ENCODE measurements around the gene ELMO1. TPM values are rescaled to one million over a fixed set of nuclear protein-coding genes. Genes with fewer than 3 reads are reported as not detected.

The ELMO1 gene
- total and polyA plus RNA-seq, 4 donors: 6.7 to 51.5 (median 14.8) TPM

DNA sequence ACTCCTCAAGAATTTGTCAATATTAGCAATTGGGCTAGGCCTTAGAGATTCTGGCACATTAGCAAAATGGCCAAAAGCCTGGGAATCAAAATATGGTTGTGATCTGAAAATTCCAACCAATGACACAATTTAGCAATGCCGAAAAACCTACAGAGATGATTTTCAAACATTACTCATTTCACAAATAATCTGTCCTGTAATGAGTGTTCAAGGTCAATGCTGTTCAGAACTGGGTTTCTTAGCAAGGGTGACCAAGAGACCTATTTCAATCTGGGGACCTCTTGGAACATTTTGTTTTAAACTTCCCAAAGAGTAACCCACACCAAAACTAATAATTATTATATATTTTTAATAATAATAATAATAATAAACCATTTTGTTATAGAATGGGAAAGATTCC, 24.1 kb downstream of the ELMO1 start:
- Histone ChIP-seq H3K9me3 (ENCODE audit: control insufficient read depth in 4 of 4, low read length in 3 of 4) (no peaks in the 10 kb centered on the region), H3K36me3 (ENCODE audit: control insufficient read depth in 4 of 4, insufficient read depth in 3 of 4, low read depth in 1 of 4, low read length in 3 of 4) (peaks cover 0 to 4% (median 0%) of the 10 kb centered on the region in 4 donors), H3K27me3 (ENCODE audit: control insufficient read depth in 4 of 4, insufficient read depth in 4 of 4, low read length in 3 of 4) (no peaks in the 10 kb centered on the region), H3K4me3 (ENCODE audit: low read depth in 1 of 3, low read length in 3 of 3) (no peak overlapping the region), H3K4me1 (ENCODE audit: control insufficient read depth in 4 of 4, insufficient read depth in 4 of 4, low read length in 3 of 4) (peaks cover 2 to 36% (median 13%) of the 10 kb centered on the region in 4 donors), H3K9ac (ENCODE audit: low read depth in 1 of 2, low read length in 2 of 2) (no peak overlapping the region), H3K27ac (ENCODE audit: low read depth in 1 of 2, low read length in 2 of 2) (no peak overlapping the region)
- no peak for TF ChIP-seq HNF4A (conservative IDR thresholded peaks at IDR 0.05)
- TF ChIP-seq, protein P1, sequence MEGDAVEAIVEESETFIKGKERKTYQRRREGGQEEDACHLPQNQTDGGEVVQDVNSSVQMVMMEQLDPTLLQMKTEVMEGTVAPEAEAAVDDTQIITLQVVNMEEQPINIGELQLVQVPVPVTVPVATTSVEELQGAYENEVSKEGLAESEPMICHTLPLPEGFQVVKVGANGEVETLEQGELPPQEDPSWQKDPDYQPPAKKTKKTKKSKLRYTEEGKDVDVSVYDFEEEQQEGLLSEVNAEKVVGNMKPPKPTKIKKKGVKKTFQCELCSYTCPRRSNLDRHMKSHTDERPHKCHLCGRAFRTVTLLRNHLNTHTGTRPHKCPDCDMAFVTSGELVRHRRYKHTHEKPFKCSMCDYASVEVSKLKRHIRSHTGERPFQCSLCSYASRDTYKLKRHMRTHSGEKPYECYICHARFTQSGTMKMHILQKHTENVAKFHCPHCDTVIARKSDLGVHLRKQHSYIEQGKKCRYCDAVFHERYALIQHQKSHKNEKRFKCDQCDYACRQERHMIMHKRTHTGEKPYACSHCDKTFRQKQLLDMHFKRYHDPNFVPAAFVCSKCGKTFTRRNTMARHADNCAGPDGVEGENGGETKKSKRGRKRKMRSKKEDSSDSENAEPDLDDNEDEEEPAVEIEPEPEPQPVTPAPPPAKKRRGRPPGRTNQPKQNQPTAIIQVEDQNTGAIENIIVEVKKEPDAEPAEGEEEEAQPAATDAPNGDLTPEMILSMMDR (IDR thresholded peaks at IDR 0.05; ENCODE audit: low read depth, low read length, missing input control): no peak
- TF ChIP-seq GABPA (IDR thresholded peaks at IDR 0.05 in 1 of 2, conservative IDR thresholded peaks at IDR 0.05 in 1 of 2): no peak
- TF ChIP-seq, protein P2, sequence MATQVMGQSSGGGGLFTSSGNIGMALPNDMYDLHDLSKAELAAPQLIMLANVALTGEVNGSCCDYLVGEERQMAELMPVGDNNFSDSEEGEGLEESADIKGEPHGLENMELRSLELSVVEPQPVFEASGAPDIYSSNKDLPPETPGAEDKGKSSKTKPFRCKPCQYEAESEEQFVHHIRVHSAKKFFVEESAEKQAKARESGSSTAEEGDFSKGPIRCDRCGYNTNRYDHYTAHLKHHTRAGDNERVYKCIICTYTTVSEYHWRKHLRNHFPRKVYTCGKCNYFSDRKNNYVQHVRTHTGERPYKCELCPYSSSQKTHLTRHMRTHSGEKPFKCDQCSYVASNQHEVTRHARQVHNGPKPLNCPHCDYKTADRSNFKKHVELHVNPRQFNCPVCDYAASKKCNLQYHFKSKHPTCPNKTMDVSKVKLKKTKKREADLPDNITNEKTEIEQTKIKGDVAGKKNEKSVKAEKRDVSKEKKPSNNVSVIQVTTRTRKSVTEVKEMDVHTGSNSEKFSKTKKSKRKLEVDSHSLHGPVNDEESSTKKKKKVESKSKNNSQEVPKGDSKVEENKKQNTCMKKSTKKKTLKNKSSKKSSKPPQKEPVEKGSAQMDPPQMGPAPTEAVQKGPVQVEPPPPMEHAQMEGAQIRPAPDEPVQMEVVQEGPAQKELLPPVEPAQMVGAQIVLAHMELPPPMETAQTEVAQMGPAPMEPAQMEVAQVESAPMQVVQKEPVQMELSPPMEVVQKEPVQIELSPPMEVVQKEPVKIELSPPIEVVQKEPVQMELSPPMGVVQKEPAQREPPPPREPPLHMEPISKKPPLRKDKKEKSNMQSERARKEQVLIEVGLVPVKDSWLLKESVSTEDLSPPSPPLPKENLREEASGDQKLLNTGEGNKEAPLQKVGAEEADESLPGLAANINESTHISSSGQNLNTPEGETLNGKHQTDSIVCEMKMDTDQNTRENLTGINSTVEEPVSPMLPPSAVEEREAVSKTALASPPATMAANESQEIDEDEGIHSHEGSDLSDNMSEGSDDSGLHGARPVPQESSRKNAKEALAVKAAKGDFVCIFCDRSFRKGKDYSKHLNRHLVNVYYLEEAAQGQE (IDR thresholded peaks at IDR 0.05): no peak
- TF ChIP-seq SP1 (IDR thresholded peaks at IDR 0.05): no peak
- no peak for TF ChIP-seq TAF1 (conservative IDR thresholded peaks at IDR 0.05)
- TF ChIP-seq EGR1 (IDR thresholded peaks at IDR 0.05; ENCODE audit: low read depth in 2 of 2): no peak
- no peak for TF ChIP-seq JUND (IDR thresholded peaks at IDR 0.05)
- TF ChIP-seq, protein P3, sequence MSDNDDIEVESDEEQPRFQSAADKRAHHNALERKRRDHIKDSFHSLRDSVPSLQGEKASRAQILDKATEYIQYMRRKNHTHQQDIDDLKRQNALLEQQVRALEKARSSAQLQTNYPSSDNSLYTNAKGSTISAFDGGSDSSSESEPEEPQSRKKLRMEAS (IDR thresholded peaks at IDR 0.05): no peak
- TF ChIP-seq, protein P4, sequence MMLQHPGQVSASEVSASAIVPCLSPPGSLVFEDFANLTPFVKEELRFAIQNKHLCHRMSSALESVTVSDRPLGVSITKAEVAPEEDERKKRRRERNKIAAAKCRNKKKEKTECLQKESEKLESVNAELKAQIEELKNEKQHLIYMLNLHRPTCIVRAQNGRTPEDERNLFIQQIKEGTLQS (IDR thresholded peaks at IDR 0.05): no peak
- TF ChIP-seq RXRA (IDR thresholded peaks at IDR 0.05): no peak
- TF ChIP-seq YY1 (IDR thresholded peaks at IDR 0.05): no peak
- DNase-seq (ENCODE audit: low spot score): no peak
- 83% methylated on average over 1 of the region's 1 CpG for WGBS

DNA sequence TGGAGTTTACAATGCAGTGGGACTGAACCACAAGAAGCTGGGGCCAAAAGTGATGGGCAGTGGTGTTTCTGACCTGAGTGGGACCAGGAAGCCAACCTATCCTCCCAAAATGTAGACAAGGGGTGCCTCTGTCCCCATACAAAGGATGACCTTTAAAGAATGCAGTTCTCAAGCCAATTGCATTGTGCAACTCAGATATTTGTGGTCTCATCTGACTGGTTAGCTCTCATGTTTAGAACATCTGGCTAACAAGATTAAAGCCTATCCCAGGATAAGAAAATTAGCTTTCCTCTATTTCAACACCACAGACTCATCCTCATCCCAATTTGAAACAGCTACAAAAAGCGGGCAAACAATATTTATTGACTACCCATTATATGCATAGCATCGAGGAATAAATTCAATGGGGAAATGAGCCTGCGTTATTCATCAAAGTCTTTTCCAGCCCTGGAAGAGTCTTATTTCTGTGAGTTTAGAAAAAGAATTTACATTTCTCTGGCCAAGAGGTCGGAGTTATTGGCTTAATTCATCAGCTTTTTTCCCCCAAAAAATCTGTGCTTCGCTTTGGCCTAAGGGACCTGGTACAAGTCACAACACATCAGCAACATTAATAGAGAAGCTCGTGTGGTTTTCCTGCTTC, 26.7 kb downstream of the ELMO1 start:
- WGBS: 73% methylated on average over 6 of the region's 6 CpGs
- no peak for DNase-seq (ENCODE audit: low spot score)
- H3K9me3 ChIP-seq (ENCODE audit: control insufficient read depth in 4 of 4, low read length in 3 of 4): no peaks in the 10 kb centered on the region
- H3K4me1 ChIP-seq (ENCODE audit: control insufficient read depth in 4 of 4, insufficient read depth in 4 of 4, low read length in 3 of 4): peaks cover 2 to 48% (median 19%) of the 10 kb centered on the region in 4 donors
- no peaks in the 10 kb centered on the region for H3K36me3 ChIP-seq (ENCODE audit: control insufficient read depth in 4 of 4, insufficient read depth in 3 of 4, low read depth in 1 of 4, low read length in 3 of 4)
- H3K9ac ChIP-seq (ENCODE audit: low read depth in 1 of 2, low read length in 2 of 2): no peak overlapping the region
- H3K4me3 ChIP-seq (ENCODE audit: low read depth in 1 of 3, low read length in 3 of 3): no peak overlapping the region
- no peaks in the 10 kb centered on the region for H3K27me3 ChIP-seq (ENCODE audit: control insufficient read depth in 4 of 4, insufficient read depth in 4 of 4, low read length in 3 of 4)
- H3K27ac ChIP-seq (ENCODE audit: low read depth in 1 of 2, low read length in 2 of 2): no peak overlapping the region
- TF ChIP-seq YY1 (IDR thresholded peaks at IDR 0.05) (no peak), RAD21 (IDR thresholded peaks at IDR 0.05) (peak in 1 of 2 donors; percentile 35), JUND (IDR thresholded peaks at IDR 0.05) (no peak), HNF4G (IDR thresholded peaks at IDR 0.05) (no peak), NR2F2 (IDR thresholded peaks at IDR 0.05) (peak; percentile 86), EGR1 (IDR thresholded peaks at IDR 0.05; ENCODE audit: low read depth in 2 of 2) (no peak), SP1 (IDR thresholded peaks at IDR 0.05) (peak; percentile 23)
- TF ChIP-seq, protein P1 (IDR thresholded peaks at IDR 0.05; ENCODE audit: low read depth, low read length, missing input control): no peak
- TF ChIP-seq, protein P2 (IDR thresholded peaks at IDR 0.05): no peak
- TF ChIP-seq, protein P5, sequence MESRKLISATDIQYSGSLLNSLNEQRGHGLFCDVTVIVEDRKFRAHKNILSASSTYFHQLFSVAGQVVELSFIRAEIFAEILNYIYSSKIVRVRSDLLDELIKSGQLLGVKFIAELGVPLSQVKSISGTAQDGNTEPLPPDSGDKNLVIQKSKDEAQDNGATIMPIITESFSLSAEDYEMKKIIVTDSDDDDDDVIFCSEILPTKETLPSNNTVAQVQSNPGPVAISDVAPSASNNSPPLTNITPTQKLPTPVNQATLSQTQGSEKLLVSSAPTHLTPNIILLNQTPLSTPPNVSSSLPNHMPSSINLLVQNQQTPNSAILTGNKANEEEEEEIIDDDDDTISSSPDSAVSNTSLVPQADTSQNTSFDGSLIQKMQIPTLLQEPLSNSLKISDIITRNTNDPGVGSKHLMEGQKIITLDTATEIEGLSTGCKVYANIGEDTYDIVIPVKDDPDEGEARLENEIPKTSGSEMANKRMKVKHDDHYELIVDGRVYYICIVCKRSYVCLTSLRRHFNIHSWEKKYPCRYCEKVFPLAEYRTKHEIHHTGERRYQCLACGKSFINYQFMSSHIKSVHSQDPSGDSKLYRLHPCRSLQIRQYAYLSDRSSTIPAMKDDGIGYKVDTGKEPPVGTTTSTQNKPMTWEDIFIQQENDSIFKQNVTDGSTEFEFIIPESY (IDR thresholded peaks at IDR 0.05): no peak
- TF ChIP-seq, protein P3 (IDR thresholded peaks at IDR 0.05): no peak

Measured in liver (tissue), 9 donors.